ENCODE results near the gene CCDC13. TPM values are rescaled to one million over a fixed set of nuclear protein-coding genes. Genes with fewer than 3 reads are reported as not detected.

The CCDC13 gene
- total RNA-seq, 1 experiment from 2014 or later, result 0.82 TPM

DNA sequence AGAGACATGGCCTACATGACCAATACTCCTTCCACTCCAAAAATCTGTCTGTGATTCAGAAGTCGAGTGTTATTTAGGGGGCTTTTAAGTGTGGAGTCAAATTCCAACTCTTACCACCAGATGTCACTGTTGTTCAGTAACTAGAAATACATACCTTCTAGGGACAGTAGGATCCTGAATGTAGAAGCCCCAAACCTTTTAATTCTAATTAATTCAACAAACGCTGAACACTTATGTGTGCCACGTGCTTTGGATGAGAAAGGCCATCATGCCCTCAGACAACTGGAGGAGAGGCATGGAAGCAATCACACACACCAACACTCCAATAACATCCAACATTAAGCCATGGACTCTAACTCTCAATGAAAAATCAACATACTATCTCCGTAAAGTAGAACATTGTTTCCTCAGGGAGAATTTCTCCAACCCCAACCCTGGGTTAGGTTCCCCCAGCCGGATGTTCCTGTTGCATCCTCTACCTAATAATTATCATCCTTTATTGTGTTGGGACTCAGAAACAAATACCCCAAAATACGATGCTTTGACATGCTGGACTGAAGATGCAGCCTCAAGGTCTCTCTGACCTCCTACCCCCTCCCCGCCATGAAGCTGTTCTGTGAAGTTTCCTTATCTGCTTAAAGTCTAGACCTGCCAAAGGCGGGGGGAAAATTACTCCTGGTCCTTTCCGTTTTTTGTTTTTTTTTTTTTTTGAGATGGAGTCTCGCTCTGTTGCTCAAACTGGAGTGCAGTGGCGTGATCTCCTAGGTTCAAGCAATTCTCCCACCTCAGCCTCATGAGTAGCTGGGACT lies 8.0 kb upstream of the CCDC13 start:
- H3K4me3 ChIP-seq (ENCODE audit: low read depth, low read length), result no peak overlapping the region
- H3K4me1 ChIP-seq, result no peaks in the 10 kb centered on the region
- ChIA-PET POLR2A (no interaction called here), CTCF (interaction anchor here (0.7 kb wide), 2 partner anchors 96 to 1493 kb away, joined by 3 to 4 read pairs; no protein-coding TSS in a partner anchor)
- no peak overlapping the region for H3K27ac Mint-ChIP-seq (ENCODE audit: unreplicated experiment)
- no peaks in the 10 kb centered on the region for H3K27me3 ChIP-seq (replicated peaks; ENCODE audit: control insufficient read depth, insufficient read depth, low read length)
- TF ChIP-seq, protein P1, sequence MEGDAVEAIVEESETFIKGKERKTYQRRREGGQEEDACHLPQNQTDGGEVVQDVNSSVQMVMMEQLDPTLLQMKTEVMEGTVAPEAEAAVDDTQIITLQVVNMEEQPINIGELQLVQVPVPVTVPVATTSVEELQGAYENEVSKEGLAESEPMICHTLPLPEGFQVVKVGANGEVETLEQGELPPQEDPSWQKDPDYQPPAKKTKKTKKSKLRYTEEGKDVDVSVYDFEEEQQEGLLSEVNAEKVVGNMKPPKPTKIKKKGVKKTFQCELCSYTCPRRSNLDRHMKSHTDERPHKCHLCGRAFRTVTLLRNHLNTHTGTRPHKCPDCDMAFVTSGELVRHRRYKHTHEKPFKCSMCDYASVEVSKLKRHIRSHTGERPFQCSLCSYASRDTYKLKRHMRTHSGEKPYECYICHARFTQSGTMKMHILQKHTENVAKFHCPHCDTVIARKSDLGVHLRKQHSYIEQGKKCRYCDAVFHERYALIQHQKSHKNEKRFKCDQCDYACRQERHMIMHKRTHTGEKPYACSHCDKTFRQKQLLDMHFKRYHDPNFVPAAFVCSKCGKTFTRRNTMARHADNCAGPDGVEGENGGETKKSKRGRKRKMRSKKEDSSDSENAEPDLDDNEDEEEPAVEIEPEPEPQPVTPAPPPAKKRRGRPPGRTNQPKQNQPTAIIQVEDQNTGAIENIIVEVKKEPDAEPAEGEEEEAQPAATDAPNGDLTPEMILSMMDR (IDR thresholded peaks at IDR 0.05; ENCODE audit: insufficient read depth in 1 of 2, low read depth in 1 of 2, low read length in 1 of 2, severe bottlenecking in 1 of 2, unreplicated experiment in 1 of 2), result peak; percentile 56 to 71
- H3K36me3 ChIP-seq (ENCODE audit: control insufficient read depth, insufficient read depth, low read length), result 0 out of 2 replicates have a peak, but pooled peaks cover 1% of the 10 kb centered on the region
- peaks cover 36% of the 10 kb centered on the region for H3K36me3 Mint-ChIP-seq (ENCODE audit: insufficient read depth, unreplicated experiment)
- H3K9me3 Mint-ChIP-seq (ENCODE audit: unreplicated experiment), result no peaks in the 10 kb centered on the region
- H3K27me3 Mint-ChIP-seq (ENCODE audit: insufficient read depth, unreplicated experiment), result no peaks in the 10 kb centered on the region
- no peaks in the 10 kb centered on the region for H3K9me3 ChIP-seq
- intact Hi-C loops (cut with micrococcal nuclease; ENCODE audit: unreplicated experiment), result loop anchor here (1.0 kb wide), 3 partner anchors 49 to 100 kb away; no protein-coding TSS in a partner anchor
- no peak overlapping the region for H3K4me3 Mint-ChIP-seq (ENCODE audit: unreplicated experiment)
- H3K4me1 Mint-ChIP-seq (ENCODE audit: low read depth, unreplicated experiment), result no peaks in the 10 kb centered on the region
- peak in 1 of 2 experiments; percentile 57 for DNase-seq
- no TSS peak for BruUV-seq (replicated peaks)

GRCh38 chr3:42780398-42780797 lies 7.3 kb upstream of the CCDC13 start:
- Mint-ChIP-seq H3K4me3 (ENCODE audit: unreplicated experiment) (no peak overlapping the region), H3K4me1 (ENCODE audit: low read depth, unreplicated experiment) (no peaks in the 10 kb centered on the region), H3K27ac (ENCODE audit: unreplicated experiment) (no peak overlapping the region), H3K36me3 (ENCODE audit: insufficient read depth, unreplicated experiment) (peaks cover 32% of the 10 kb centered on the region), H3K27me3 (ENCODE audit: insufficient read depth, unreplicated experiment) (no peaks in the 10 kb centered on the region), H3K9me3 (ENCODE audit: unreplicated experiment) (no peaks in the 10 kb centered on the region)
- BruUV-seq (replicated peaks), result no TSS peak
- Histone ChIP-seq H3K4me3 (ENCODE audit: low read depth, low read length) (no peak overlapping the region), H3K9me3 (no peaks in the 10 kb centered on the region), H3K27me3 (replicated peaks; ENCODE audit: control insufficient read depth, insufficient read depth, low read length) (no peaks in the 10 kb centered on the region), H3K4me1 (no peaks in the 10 kb centered on the region), H3K36me3 (ENCODE audit: control insufficient read depth, insufficient read depth, low read length) (0 out of 2 replicates have a peak, but pooled peaks cover 1% of the 10 kb centered on the region)
- ChIA-PET POLR2A (no interaction called here), CTCF (interaction anchor here (0.9 to 2.5 kb wide), 2 partner anchors 49 to 50 kb away, joined by 4 to 19 read pairs; no protein-coding TSS in a partner anchor)
- no peak for DNase-seq
- intact Hi-C loops (cut with micrococcal nuclease; ENCODE audit: unreplicated experiment), result loop anchor here (1.0 kb wide), 1 partner anchor 50 kb away; no protein-coding TSS in a partner anchor
- TF ChIP-seq, protein P1 (IDR thresholded peaks at IDR 0.05; ENCODE audit: insufficient read depth in 1 of 2, low read depth in 1 of 2, low read length in 1 of 2, severe bottlenecking in 1 of 2, unreplicated experiment in 1 of 2), result no peak

DNA sequence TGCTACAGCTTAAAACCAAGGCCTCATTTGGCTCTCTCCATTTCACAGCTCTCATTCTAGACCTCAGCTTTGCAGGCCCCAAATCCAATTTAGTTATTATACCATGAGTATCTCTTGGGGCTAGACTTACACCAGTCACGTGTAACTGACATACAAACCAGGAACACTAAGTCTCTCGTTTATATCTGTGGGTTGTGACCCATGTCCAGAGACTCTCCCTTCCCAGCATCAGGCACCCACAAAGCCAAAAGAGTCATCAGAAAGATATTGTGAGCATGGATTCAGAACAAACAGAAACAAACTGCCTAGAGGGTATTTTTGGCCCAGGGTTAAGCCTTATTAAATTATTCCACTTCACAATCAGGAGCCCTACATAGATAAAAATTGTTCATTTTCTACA lies 5.6 kb upstream of the CCDC13 start:
- Mint-ChIP-seq H3K27ac (ENCODE audit: unreplicated experiment) (no peak overlapping the region), H3K4me1 (ENCODE audit: low read depth, unreplicated experiment) (no peaks in the 10 kb centered on the region), H3K27me3 (ENCODE audit: insufficient read depth, unreplicated experiment) (no peaks in the 10 kb centered on the region), H3K36me3 (ENCODE audit: insufficient read depth, unreplicated experiment) (peaks cover 30% of the 10 kb centered on the region), H3K4me3 (ENCODE audit: unreplicated experiment) (no peak overlapping the region), H3K9me3 (ENCODE audit: unreplicated experiment) (no peaks in the 10 kb centered on the region)
- ChIA-PET POLR2A (no interaction called here), CTCF (interaction anchor here (1.0 to 2.5 kb wide), 2 partner anchors 52 to 61 kb away, joined by 7 to 19 read pairs; no protein-coding TSS in a partner anchor)
- Histone ChIP-seq H3K9me3 (no peaks in the 10 kb centered on the region), H3K27me3 (replicated peaks; ENCODE audit: control insufficient read depth, insufficient read depth, low read length) (no peaks in the 10 kb centered on the region), H3K4me3 (ENCODE audit: low read depth, low read length) (no peak overlapping the region), H3K36me3 (ENCODE audit: control insufficient read depth, insufficient read depth, low read length) (0 out of 2 replicates have a peak, but pooled peaks cover 1% of the 10 kb centered on the region), H3K4me1 (no peaks in the 10 kb centered on the region)
- TF ChIP-seq, protein P1 (IDR thresholded peaks at IDR 0.05; ENCODE audit: insufficient read depth in 1 of 2, low read depth in 1 of 2, low read length in 1 of 2, severe bottlenecking in 1 of 2, unreplicated experiment in 1 of 2), result no peak
- no peak for DNase-seq
- BruUV-seq (replicated peaks), result no TSS peak
- intact Hi-C loops (cut with micrococcal nuclease; ENCODE audit: unreplicated experiment), result no loop called here

Data from Caco-2 (cell line).